AG09319 (cell line): Measurements from ENCODE around the gene TMPRSS6.

ENCODE experiments used
- DNase-seq: peaks from one replicate; pipeline ENCODE4 v3.0.0-alpha.2; 2010; ENCODE audit warnings: low read depth; ENCODE audit errors: extremely low read depth
- CTCF ChIP-seq: IDR thresholded peaks from 2 replicates; pipeline ENCODE4 v1.5.1; 2011; ENCODE audit warnings: low read depth, mild to moderate bottlenecking, inconsistent platforms, low read length, moderate library complexity

Gene TMPRSS6

DNA sequence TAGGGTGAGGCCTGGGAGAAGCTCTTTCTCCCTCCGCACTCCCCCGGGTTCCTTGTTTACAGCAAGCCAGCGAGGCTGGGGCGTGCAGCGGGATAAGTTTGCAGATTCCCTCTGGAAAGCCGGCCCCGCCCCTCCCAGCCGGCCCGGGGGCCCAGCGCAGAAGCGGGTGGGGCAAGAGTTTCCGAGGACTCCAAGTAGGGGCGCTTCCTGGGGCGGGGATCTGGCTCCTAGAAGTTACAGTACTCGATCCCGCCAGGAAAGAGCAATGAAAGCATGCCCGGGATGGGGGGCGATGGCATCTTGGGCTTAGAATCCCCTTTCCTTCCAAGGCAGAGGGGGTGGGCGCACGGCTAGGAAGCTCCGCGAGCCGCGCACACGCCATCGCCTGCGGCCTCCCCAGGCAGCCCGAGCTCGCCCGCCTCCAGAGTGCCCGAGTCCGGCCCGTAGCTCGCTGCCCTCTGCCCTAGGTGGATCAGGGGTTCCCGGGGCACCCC is 90.7 kb downstream of the TMPRSS6 start:
- DNase-seq, result no peak
- TF ChIP-seq CTCF, result no peak

- no peak for TF ChIP-seq CTCF
- DNase-seq, result no peak
Measured at GRCh38 chr22:37018086-37018814, 91.3 kb downstream of the TMPRSS6 start.

DNA sequence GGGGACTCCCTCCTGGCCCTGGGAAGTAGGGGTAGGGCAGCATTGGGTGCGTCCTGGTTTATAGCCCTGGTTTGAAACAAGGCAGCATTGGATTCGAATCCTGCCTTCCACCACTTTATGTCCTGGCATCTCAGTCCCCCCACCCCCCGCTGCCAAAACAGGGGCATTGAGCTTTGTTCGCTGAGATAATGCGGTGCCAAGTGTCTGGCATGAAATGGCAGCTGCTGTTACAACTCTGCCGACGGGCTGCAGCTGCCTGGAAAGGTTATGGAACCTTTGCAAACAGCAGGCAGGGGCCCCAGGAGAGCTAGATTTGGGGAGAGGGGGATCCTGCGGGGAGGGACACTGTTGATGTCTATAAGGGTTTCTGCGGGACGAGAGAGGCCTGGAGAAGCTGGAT is 92.2 kb downstream of the TMPRSS6 start:
- TF ChIP-seq CTCF, result no peak
- DNase-seq, result no peak

- TF ChIP-seq CTCF, result no peak
- no peak for DNase-seq
Measured at GRCh38 chr22:37016134-37016910, 93.2 kb downstream of the TMPRSS6 start.

DNA sequence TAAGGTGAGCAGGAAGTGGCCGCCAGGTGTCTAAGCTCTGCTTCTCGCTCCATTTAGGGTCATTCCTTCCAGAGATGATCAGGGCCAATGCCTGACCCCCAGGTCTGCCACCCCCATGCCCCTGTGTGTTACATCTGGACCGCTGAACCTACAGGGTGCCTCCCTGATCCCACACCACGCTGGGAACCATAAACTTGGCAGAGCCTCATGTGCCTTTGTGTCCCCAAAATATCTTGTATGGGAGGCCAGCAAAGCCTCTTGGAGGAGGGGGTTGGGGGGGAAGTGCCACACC is 94.0 kb downstream of the TMPRSS6 start:
- no peak for DNase-seq
- no peak for TF ChIP-seq CTCF
